Activated CD4-positive, CD25-positive, alpha-beta regulatory T cell treated with anti-CD3 and anti-CD28 coated beads, Interleukin-2, amount 50 U/mL, for 16 hours (primary cell): Measurements from ENCODE around the gene RPS4Y1.

Experiments used
- DNase-seq: peaks from one replicate; pipeline ENCODE4 v3.0.0-alpha.2; 2020; ENCODE audit warnings: low read depth, low spot score

Gene RPS4Y1

DNA sequence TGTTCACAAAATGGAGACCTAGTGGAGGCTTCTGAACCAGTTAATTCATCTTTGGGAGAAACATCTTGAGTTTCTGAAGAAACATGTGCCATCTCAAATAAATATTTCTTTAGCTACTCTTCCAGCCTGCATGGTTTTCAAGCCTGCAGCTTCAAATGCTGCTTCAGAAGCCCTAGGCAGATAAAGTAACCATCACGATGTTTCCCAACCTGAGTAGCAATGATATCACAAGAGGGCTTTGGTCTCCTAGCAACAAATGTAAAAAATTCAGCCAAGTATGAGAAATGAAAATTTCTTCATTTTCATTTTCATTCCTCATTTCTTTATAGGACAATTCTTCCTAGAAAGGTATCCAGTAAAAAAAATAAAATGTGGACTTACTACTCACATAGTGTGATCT, 42.2 kb downstream of the RPS4Y1 start:
- no peak for DNase-seq

DNA sequence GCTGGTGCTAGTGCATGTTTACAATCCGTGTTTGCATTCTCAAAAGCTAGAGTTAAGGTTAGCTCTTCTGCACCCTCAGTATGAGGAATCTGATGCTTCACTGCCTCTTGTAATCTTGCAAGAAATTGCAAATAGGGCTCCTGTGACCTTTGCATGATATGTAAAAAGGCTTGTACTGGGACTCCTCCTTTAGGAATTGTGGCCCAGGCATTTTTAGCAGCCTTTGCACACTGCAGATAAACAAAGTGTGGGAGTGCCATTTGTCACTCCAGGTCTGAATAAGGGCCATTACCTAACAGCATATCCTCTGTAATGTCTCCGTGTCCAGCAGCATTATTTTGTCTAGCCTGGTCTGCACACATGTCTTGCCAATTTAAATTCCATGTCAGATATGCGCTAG, 44.5 kb downstream of the RPS4Y1 start:
- no peak for DNase-seq

DNA sequence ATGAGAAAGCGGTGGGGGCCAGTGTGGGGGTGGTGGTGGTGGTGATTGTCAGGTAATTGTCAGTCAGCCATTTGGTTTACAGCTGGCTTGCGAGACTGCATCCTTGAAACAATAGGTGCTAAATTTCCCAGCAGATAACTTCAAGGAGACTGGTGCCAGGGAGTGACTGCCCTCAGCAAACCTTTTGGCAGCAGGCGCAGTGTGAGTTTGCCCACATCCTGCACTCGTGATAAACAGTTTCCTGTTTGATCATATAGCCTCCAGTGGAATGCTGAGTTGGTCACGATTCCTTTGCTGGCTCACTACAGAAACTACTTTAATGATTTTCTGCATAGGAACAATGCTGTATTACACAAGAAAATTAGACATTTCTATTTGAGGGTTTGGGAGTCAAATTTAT, 46.0 kb downstream of the RPS4Y1 start:
- no peak for DNase-seq

DNA sequence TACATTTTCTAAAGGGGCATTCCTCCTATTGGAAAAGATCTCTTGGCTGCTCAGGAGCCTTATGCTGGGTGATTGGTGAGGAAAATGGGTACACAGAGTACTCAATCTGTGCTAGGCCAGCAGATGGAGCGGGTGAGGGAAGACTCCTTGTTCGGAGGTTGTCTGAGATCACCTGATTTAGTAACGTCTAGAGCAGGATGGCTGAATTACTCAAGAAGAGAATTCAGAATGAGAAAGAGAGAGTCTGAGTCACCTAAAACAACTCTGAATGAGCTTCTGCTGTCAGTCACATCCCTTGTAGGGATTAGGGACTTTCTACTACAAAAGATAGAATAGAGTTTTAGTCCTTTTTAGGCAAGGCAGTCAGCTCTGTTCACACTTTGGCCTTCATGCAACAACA, 46.6 kb downstream of the RPS4Y1 start:
- no peak for DNase-seq

DNA sequence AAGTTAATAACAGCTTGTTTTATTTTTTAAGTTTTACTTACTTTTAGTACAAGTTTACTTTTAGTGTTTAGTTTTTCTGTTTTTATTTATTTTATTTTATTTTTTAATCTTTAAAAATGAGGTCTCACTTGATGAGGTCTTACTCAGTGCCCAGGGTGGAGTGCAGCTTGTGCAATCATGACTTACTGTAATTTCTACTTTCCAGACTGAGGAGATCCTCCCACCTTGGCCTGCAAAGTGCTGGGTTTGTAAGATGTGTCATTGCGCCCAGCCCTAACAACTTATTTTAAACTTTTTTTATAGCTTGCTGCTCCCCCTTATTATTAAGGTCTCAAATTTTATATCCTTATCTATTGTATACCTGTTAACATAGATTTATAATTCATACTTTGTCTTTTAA, 52.1 kb downstream of the RPS4Y1 start:
- DNase-seq: no peak

DNA sequence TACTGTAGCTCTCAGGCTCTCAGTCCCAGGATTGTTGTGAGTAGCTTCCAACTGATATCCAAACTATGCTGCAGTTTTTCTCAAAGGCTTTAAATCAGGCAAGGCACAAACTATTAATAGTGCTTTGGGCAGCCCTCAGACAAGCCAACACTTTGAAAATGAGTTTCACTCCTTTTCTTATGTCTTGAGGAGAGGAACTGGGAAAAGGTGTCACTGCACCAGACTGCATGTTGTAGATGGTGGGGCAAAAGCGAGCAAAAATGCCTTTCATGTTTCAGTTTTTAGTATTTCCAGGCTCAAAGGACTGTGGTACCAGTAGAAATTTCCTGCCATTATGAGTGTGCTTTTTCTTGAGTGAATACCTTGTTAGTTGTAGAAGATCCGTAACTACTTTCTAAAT, 54.6 kb downstream of the RPS4Y1 start:
- no peak for DNase-seq

DNA sequence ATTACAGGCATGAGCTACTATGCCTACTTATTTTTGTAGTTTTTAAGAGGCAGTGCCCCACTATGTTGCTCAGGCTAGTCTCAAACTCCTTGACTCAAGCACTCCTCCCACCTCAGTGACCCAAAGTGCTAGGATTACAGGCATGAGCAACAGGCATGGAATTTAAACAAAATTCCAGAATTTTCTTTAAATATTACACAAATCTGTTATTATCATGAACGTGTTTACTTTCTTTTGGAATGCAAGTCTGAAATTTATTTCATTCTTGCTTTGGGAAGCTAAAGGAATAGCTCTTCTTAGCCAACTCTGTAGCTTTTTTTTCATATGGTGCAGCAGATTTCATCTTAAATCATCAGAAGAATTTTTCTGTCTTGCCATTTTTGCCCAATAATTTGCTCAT, 66.0 kb downstream of the RPS4Y1 start:
- no peak for DNase-seq

DNA sequence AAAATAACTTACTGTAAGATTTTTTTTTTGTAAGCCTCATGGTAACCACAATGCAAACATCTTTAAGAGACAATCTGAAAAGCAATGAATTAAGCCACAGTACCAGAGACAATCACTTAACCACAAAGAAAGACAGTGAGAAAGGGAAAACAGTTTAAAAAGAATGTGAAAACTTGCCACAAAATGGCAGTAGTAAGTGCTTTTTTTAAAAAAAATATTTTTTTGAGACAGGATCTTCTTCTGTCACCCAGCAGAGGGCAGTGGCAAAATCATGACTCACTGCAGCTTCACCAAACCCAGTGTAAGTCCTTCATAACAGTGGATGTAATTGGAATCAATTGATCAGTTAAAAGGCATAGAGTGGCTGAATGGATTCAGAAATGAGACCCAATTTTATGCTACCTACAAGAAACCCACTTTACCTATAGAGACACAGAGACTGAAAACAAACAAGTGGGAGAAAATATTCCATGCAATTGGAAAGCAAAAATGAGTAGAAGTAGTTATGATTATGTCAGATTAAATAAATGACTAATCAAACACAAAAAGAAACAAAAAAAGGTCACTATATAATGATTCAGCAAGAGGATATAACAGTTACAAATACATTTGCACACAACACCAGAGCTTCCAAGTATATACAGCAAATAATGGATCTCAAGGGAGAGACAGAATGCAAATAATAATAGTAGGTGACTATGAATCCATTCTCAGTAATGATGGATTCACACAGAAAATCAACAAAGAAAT, 71.8 kb downstream of the RPS4Y1 start:
- no peak for DNase-seq
